Smooth muscle cell (in vitro differentiated cells): Measurements from ENCODE around the gene KIF5A. TPM values are rescaled to one million over a fixed set of nuclear protein-coding genes. Genes with fewer than 3 reads are reported as not detected.

Experiments used
- DNase-seq: peaks from one replicate; lab custom pipeline; 2025; ENCODE audit not compliant: unreplicated experiment; lab: John Stamatoyannopoulos, UW
- H2AFZ ChIP-seq: fragments of 200-600 bp; sonication (generic); 2 replicates; pipeline ENCODE4 v1.6.0; 2016; ENCODE audit warnings: antibody characterized with exemption, low read depth, mild to moderate bottlenecking
- H3F3A ChIP-seq: fragments of 200-600 bp; sonication (generic); 2 replicates; pipeline ENCODE4 v1.6.0; 2017; ENCODE audit warnings: antibody characterized with exemption, low read depth
- H3K27ac ChIP-seq: fragments of 200-600 bp; sonication (generic); 2 replicates; pipeline ENCODE4 v1.5.1; 2016; ENCODE audit warnings: low read depth, mild to moderate bottlenecking
- H3K27me3 ChIP-seq: fragments of 200-600 bp; sonication (generic); 2 replicates; pipeline ENCODE4 v1.6.1; 2016; ENCODE audit warnings: low read depth, mild to moderate bottlenecking
- H3K36me3 ChIP-seq: fragments of 200-600 bp; sonication (generic); 2 replicates; pipeline ENCODE4 v1.5.1; 2016; ENCODE audit warnings: low read depth
- H3K4me1 ChIP-seq: fragments of 200-600 bp; sonication (generic); 2 replicates; pipeline ENCODE4 v1.5.1; 2016; ENCODE audit warnings: low read depth
- H3K4me2 ChIP-seq: fragments of 200-600 bp; sonication (generic); 2 replicates; pipeline ENCODE4 v1.6.0; 2016; ENCODE audit warnings: mild to moderate bottlenecking
- H3K4me3 ChIP-seq: fragments of 200-600 bp; sonication (generic); 2 replicates; pipeline ENCODE4 v1.5.1; 2016; ENCODE audit warnings: mild to moderate bottlenecking
- H3K79me2 ChIP-seq: fragments of 200-600 bp; sonication (generic); 2 replicates; pipeline ENCODE4 v1.6.0; 2016; ENCODE audit warnings: low read depth, mild to moderate bottlenecking
- H3K9ac ChIP-seq: fragments of 200-600 bp; sonication (generic); 2 replicates; pipeline ENCODE4 v1.6.0; 2016; ENCODE audit warnings: low read depth
- H3K9me3 ChIP-seq: fragments of 200-600 bp; sonication (generic); replicated peaks from 2 replicates; pipeline ENCODE4 v1.5.1; 2016; ENCODE audit warnings: low read depth
- H4K20me1 ChIP-seq: fragments of 200-600 bp; sonication (generic); 2 replicates; pipeline ENCODE4 v1.6.0; 2016; ENCODE audit warnings: low read depth
- CTCF ChIP-seq: fragments of 200-600 bp; sonication (generic); IDR thresholded peaks from 2 replicates; pipeline ENCODE4 v1.5.1; 2017; ENCODE audit warnings: borderline replicate concordance, mild to moderate bottlenecking, antibody characterized with exemption; ENCODE audit not compliant: insufficient read depth, poor library complexity, severe bottlenecking
- WGBS: methylation state at CpG from one replicate; pipeline ENCODE4 v1.1.7; 2016; ENCODE audit warnings: low lambda C conversion rate; 5-methylcytosine and 5-hydroxymethylcytosine counted together
- polyA plus RNA-seq: library from polyadenylated mRNA; unstranded; fragments of >200 nt; fragmentation: Nextera tagmentation; extraction: Ambion mirVana; gene quantifications from 2 replicates; pipeline ENCODE4 v1.2.1, GENCODE V29; 2016
- total RNA-seq: library from RNA; depleted of rRNA; stranded (reverse); fragments of >200 nt; gene quantifications from 2 replicates; pipeline ENCODE4 v1.2.3, GENCODE V29; 2014

Gene KIF5A
- total and polyA plus RNA-seq, 2 experiments from 2014 or later, result 0.34 to 2.8 TPM

GRCh38 chr12:57551637-57552305, 1.9 kb downstream of the KIF5A start:
- Histone ChIP-seq H2AFZ (no peak overlapping the region), H3K4me3 (no peak overlapping the region), H3K9me3 (no peaks in the 10 kb centered on the region), H3K79me2 (peaks cover 13% of the 10 kb centered on the region), H3K9ac (no peak overlapping the region), H3K27me3 (peaks cover 12% of the 10 kb centered on the region), H3K36me3 (no peaks in the 10 kb centered on the region), H3K4me2 (peak overlapping the region; percentile 73), H3F3A (peaks cover 19% of the 10 kb centered on the region), H3K27ac (peak overlapping the region; percentile 74), H3K4me1 (peaks cover 39% of the 10 kb centered on the region), H4K20me1 (peaks cover under 1% of the 10 kb centered on the region)
- DNase-seq, result no peak
- 62% methylated on average over 3 of the region's 3 CpGs for WGBS
- no peak for TF ChIP-seq CTCF

GRCh38 chr12:57552306-57552651, 2.4 kb downstream of the KIF5A start:
- H2AFZ ChIP-seq, result no peak overlapping the region
- no peak for TF ChIP-seq CTCF
- peak overlapping the region; percentile 73 for H3K4me2 ChIP-seq
- no peaks in the 10 kb centered on the region for H3K36me3 ChIP-seq
- peaks cover 12% of the 10 kb centered on the region for H3K27me3 ChIP-seq
- H3F3A ChIP-seq, result peaks cover 19% of the 10 kb centered on the region
- H3K79me2 ChIP-seq, result peaks cover 14% of the 10 kb centered on the region
- peaks cover 39% of the 10 kb centered on the region for H3K4me1 ChIP-seq
- DNase-seq, result no peak
- H3K27ac ChIP-seq, result peak overlapping the region; percentile 74
- H3K4me3 ChIP-seq, result no peak overlapping the region
- H3K9ac ChIP-seq, result peak overlapping the region; percentile 42
- H3K9me3 ChIP-seq, result no peaks in the 10 kb centered on the region
- WGBS, result 45% methylated on average over 2 of the region's 2 CpGs
- H4K20me1 ChIP-seq, result peaks cover 3% of the 10 kb centered on the region

- peaks cover 12% of the 10 kb centered on the region for H3K27me3 ChIP-seq
- H3K27ac ChIP-seq, result peak overlapping the region; percentile 74
- peak; percentile 10 for DNase-seq
- no peaks in the 10 kb centered on the region for H3K36me3 ChIP-seq
- no peak overlapping the region for H2AFZ ChIP-seq
- peaks cover 39% of the 10 kb centered on the region for H3K4me1 ChIP-seq
- WGBS, result 11% methylated on average over 6 of the region's 6 CpGs
- peaks cover 19% of the 10 kb centered on the region for H3F3A ChIP-seq
- H3K4me3 ChIP-seq, result no peak overlapping the region
- H3K9ac ChIP-seq, result peak overlapping the region; percentile 42
- peaks cover 3% of the 10 kb centered on the region for H4K20me1 ChIP-seq
- no peak for TF ChIP-seq CTCF
- H3K4me2 ChIP-seq, result peak overlapping the region; percentile 73
- no peaks in the 10 kb centered on the region for H3K9me3 ChIP-seq
- H3K79me2 ChIP-seq, result peaks cover 18% of the 10 kb centered on the region
Observed at GRCh38 chr12:57552835-57553313, 3.0 kb downstream of the KIF5A start.
